Progenitor cell of endocrine pancreas (in vitro differentiated cells): ENCODE results near the gene NTHL1. TPM values are rescaled to one million over a fixed set of nuclear protein-coding genes. Genes with fewer than 3 reads are reported as not detected.

Experiments
- DNase-seq: peaks from one replicate; pipeline ENCODE4 v3.0.0; 2021; ENCODE audit warnings: low spot score; ENCODE audit not compliant: unreplicated experiment
- H3K27ac Mint-ChIP-seq: 2 replicates; pipeline ENCODE4 v1.8.0; 2021; ENCODE audit warnings: mild to moderate bottlenecking, moderate library complexity, mixed read lengths
- H3K27me3 Mint-ChIP-seq: 2 replicates; pipeline ENCODE4 v1.8.0; 2021; ENCODE audit warnings: mixed read lengths
- H3K36me3 Mint-ChIP-seq: 2 replicates; pipeline ENCODE4 v1.8.0; 2022; ENCODE audit warnings: mixed read lengths; ENCODE audit not compliant: insufficient read depth
- H3K4me1 Mint-ChIP-seq: 2 replicates; pipeline ENCODE4 v1.8.0; 2021; ENCODE audit warnings: low read depth, mixed read lengths
- H3K4me3 Mint-ChIP-seq: 2 replicates; pipeline ENCODE4 v1.8.0; 2021; ENCODE audit warnings: low read depth, mild to moderate bottlenecking, moderate library complexity, mixed read lengths
- H3K9me3 Mint-ChIP-seq: 2 replicates; pipeline ENCODE4 v1.8.0; 2021; ENCODE audit warnings: low read depth, mixed read lengths
- CTCF ChIP-seq: fragments of 200-600 bp; sonication (generic); IDR thresholded peaks from one replicate; pipeline ENCODE4 v1.5.0; 2021; ENCODE audit warnings: antibody characterized with exemption, mild to moderate bottlenecking; ENCODE audit not compliant: unreplicated experiment
- total RNA-seq: library from RNA; stranded (reverse); gene quantifications from 2 replicates; pipeline ENCODE4 v1.2.1, GENCODE V29; 2021

NTHL1 gene
- total RNA-seq, 1 donor from 2014 or later: 28.1 TPM

GRCh38 chr16:2009164-2009711 lies 38.4 kb downstream of the NTHL1 start:
- peak overlapping the region; percentile 72 for H3K4me3 Mint-ChIP-seq
- DNase-seq: no peak
- peaks cover 21% of the 10 kb centered on the region for H3K4me1 Mint-ChIP-seq
- no peaks in the 10 kb centered on the region for H3K27me3 Mint-ChIP-seq
- H3K27ac Mint-ChIP-seq: no peak overlapping the region
- H3K36me3 Mint-ChIP-seq: peaks cover 2% of the 10 kb centered on the region
- H3K9me3 Mint-ChIP-seq: no peaks in the 10 kb centered on the region
- no peak for TF ChIP-seq CTCF

- Mint-ChIP-seq H3K4me3 (peak overlapping the region; percentile 72), H3K9me3 (no peaks in the 10 kb centered on the region), H3K27ac (peak overlapping the region; percentile 46), H3K27me3 (no peaks in the 10 kb centered on the region), H3K4me1 (peaks cover 21% of the 10 kb centered on the region), H3K36me3 (peaks cover 2% of the 10 kb centered on the region)
- no peak for TF ChIP-seq CTCF
- DNase-seq: no peak
Observed at GRCh38 chr16:2008631-2009163, 38.9 kb downstream of the NTHL1 start.

GRCh38 chr16:2008009-2008526 lies 39.6 kb downstream of the NTHL1 start:
- no peaks in the 10 kb centered on the region for H3K27me3 Mint-ChIP-seq
- peak overlapping the region; percentile 46 for H3K27ac Mint-ChIP-seq
- H3K4me3 Mint-ChIP-seq: peak overlapping the region; percentile 72
- DNase-seq: no peak
- peaks cover 2% of the 10 kb centered on the region for H3K36me3 Mint-ChIP-seq
- TF ChIP-seq CTCF: no peak
- peaks cover 21% of the 10 kb centered on the region for H3K4me1 Mint-ChIP-seq
- H3K9me3 Mint-ChIP-seq: no peaks in the 10 kb centered on the region

- Mint-ChIP-seq H3K4me1 (peaks cover 21% of the 10 kb centered on the region), H3K27me3 (no peaks in the 10 kb centered on the region), H3K36me3 (peaks cover 2% of the 10 kb centered on the region), H3K4me3 (peak overlapping the region; percentile 72), H3K27ac (peak overlapping the region; percentile 50), H3K9me3 (no peaks in the 10 kb centered on the region)
- DNase-seq: no peak
- no peak for TF ChIP-seq CTCF
Observed at GRCh38 chr16:2007081-2007836, 40.4 kb downstream of the NTHL1 start.

GRCh38 chr16:2006317-2006716 lies 41.3 kb downstream of the NTHL1 start:
- H3K27me3 Mint-ChIP-seq: no peaks in the 10 kb centered on the region
- H3K4me1 Mint-ChIP-seq: peaks cover 21% of the 10 kb centered on the region
- H3K4me3 Mint-ChIP-seq: peak overlapping the region; percentile 29
- no peak for TF ChIP-seq CTCF
- H3K9me3 Mint-ChIP-seq: no peaks in the 10 kb centered on the region
- H3K27ac Mint-ChIP-seq: no peak overlapping the region
- no peak for DNase-seq
- H3K36me3 Mint-ChIP-seq: peaks cover 2% of the 10 kb centered on the region
